ENCODE results near the gene TTL.

Gene TTL

DNA sequence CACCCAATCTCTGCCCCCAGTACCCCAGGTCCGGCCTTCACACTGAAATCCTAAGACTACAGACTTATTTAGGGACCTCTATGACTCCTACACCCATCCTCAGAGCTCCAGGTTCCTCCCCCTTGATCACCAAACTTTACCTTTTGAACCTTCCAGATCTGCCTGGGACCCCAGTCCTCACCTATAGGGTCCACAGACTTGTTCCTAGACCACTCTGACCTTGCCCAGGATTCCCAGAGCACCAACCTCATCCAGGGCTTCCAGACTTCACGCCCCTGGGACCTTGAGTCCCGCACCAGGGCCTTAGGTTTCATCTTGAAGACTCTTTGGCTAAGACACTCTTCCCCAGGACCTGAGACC is 102.9 kb downstream of the TTL start:
- in situ Hi-C loops (cut with MboI; ENCODE audit: low sequenced_read_pairs, unreplicated experiment) = no loop called here
- no peak for DNase-seq (ENCODE audit: low spot score)
- no peak for TF ChIP-seq CTCF (IDR thresholded peaks at IDR 0.05; ENCODE audit: borderline replicate concordance, control extremely low read depth, extremely low read depth, insufficient read depth, missing control alignments)

GRCh38 chr2:112585400-112585799 is 103.4 kb downstream of the TTL start:
- DNase-seq (ENCODE audit: low spot score) = no peak
- in situ Hi-C loops (cut with MboI; ENCODE audit: low sequenced_read_pairs, unreplicated experiment) = no loop called here
- no peak for TF ChIP-seq CTCF (IDR thresholded peaks at IDR 0.05; ENCODE audit: borderline replicate concordance, control extremely low read depth, extremely low read depth, insufficient read depth, missing control alignments)

DNA sequence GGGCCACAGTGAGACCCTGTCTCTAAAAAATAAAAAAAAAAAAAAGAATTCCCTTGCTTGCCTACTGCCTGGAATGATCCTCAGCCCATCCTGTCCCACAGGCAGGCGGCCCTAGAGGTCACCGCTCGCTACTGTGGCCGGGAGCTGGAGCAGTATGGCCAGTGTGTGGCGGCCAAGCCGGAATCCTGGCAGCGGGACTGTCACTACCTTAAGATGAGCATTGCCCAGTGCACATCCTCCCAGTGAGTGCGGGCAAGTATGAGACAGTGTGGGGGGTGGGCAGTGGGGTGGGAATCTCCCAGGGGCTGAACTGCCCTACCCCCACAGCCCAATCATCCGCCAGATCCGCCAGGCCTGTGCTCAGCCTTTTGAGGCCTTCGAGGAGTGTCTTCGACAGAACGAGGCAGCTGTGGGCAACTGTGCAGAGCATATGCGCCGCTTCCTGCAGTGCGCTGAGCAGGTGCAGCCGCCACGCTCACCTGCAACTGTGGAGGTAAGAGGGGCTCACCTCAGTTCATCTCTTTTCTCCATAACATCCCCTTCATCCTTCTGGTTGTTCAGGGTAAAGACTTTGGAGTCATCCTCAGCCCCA is 104.0 kb downstream of the TTL start:
- no peak for DNase-seq (ENCODE audit: low spot score)
- no peak for TF ChIP-seq CTCF (IDR thresholded peaks at IDR 0.05; ENCODE audit: borderline replicate concordance, control extremely low read depth, extremely low read depth, insufficient read depth, missing control alignments)
- in situ Hi-C loops (cut with MboI; ENCODE audit: low sequenced_read_pairs, unreplicated experiment) = no loop called here

DNA sequence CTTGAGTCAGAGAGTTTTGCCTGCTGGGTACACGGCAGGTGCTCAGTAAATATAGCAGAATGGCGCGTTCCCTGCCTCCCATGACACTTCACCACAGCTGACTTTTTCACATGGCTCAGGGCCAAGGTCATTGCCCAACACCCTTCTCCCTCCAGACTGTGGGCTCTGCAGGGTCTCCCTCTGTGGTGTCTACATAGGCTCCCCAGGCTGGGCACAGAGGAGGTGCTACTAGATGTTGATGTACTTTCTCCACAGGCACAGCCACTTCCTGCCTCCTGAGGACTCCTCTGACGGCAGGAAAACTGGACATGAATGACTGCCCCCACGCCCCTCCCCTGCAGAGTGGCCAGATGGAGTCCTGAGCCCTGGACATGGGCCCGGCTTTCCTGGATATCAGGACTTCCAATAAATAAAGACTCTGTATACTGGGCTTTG is 106.7 kb downstream of the TTL start:
- in situ Hi-C loops (cut with MboI; ENCODE audit: low sequenced_read_pairs, unreplicated experiment) = no loop called here
- no peak for TF ChIP-seq CTCF (IDR thresholded peaks at IDR 0.05; ENCODE audit: borderline replicate concordance, control extremely low read depth, extremely low read depth, insufficient read depth, missing control alignments)
- no peak for DNase-seq (ENCODE audit: low spot score)

All from GM13976 (cell line).